ENCODE measurements around the gene NELFCD.
"Not testable (repeated sequence)": the region's sequence is repeated elsewhere in the genome, so short reads cannot be mapped to it uniquely, and the experiment has no call there.

Gene NELFCD

GRCh38 chr20:59027741-59028320 is 46.8 kb downstream of the NELFCD start:
- DNase-seq = no peak

GRCh38 chr20:59028812-59029211 is 47.8 kb downstream of the NELFCD start:
- DNase-seq = no peak

- DNase-seq = no peak
These were observed 50.0 kb downstream of the NELFCD start for GRCh38 chr20:59030911-59031563.

DNA sequence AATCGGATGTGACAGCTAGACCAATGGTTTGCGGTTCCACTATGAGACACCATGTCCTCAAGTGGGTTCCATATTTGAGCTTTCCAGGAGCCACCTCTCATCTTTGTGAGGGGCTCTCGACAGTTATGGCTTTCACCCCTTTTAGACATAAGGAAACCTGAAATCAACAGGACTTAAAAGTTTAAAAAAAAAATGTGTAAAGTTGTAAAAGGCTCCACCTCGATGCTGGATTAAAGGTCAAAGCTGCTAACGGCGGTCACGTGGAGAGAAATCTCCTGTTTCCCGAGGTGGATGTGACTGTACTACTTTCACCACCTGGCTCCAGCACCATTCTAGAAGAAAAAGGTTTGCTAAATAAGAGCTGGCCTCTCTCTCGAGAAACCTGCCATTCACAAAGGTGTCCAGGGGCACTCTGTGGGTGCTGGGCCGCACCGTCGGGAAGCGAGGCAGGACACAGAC is 50.5 kb downstream of the NELFCD start:
- no peak for DNase-seq

DNA sequence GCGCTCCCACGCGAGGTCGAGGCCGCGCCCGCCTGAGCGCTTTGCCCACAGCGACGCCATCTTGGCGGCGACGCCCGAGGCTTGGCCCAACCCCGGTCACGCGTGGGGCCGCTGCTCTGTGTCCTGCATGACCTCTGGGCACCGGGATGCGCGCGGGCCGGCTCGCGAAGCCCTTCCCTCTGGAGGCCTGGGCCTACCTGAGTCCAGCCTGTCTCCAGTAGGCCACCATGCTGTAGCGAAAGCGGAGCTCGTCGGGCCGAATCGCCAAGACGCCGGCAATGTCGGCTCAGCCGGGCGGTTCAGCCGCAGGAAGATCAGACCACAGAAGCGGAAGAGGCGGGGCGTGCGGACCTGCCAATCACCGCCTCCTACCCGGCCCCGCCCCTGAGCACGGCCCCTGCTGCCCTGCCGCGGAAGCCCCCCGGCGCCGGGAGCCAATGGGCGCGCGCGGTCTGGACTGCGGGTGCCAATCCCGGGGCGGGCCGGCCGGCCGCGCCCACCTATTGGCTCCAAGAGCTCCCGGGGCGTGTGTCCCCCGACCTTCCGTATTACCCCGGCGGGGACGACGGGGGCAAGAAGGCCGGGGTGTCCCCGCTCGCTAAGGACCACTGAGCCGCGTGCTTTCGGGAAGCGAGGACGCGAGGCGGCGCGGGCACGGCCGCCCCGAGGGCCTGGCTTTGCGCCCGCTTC is 51.1 kb downstream of the NELFCD start, which contains the start of gene ATP5F1E:
Gene ATP5F1E, minus strand, starts transcription at position 313 of the 690 bp plus-strand sequence. Its CDS starts 84 bp downstream, at position 229.
- peak; percentile 69 for DNase-seq

DNA sequence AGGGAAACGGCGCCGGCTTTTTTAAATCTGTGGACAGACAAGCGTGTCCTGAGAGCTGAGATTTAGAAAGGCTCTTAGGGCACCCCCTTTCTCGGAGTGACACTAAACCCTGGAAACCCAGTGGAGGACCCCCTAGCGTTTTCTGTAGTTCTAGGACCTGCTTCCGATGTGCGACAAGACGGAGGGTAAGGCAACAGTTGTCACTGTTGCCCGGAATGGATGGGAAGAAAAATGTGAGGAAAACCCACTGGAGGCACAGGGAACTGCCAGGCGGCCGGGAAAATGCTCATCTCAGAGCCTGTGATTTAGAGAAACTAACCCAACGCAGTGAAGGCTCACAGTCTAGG is 51.6 kb downstream of the NELFCD start:
- DNase-seq = no peak

DNA sequence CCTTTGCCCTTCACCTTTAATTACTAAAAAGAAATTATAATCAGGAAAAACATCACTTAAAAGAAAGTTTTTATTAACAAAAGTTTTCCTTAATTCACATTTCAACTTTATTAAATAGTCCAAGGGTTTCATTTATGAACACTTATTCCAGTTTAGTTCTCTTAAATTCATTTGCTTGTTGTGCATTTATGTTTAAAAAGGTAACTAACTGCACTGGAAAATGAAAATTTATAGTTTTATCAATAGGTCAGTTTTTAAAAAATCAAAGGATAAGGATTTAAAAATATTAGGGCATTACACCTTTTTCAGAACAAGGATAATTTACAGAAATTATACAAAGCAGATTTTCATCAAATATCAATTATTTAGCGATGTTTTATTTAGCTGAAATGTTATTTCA is 52.0 kb downstream of the NELFCD start:
- DNase-seq = no peak

DNA sequence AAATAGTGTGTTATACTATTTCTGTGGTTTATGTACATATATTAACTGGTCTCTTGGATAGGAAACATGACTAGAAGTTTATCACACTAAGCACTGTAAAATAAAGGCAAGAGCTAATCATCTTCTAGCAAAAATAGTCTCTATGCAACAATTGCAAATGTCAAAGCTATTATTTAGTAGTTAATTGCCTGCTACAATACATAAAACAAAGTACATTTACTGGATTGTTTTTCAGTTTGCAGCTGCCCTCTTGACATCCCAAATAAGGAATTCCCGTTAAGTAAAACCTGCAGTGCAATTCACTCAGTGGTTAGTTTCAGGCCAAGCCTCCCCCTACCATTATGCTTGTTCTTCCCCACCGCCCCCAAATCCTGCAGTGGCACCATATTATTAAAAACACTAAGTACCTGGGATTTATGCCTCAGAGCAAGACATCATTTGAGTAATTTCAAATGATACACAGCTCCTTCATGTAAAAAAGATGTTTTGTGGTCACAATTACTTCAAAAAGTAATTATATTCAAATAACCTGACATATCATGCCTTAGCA is 52.6 kb downstream of the NELFCD start:
- DNase-seq = no peak

DNA sequence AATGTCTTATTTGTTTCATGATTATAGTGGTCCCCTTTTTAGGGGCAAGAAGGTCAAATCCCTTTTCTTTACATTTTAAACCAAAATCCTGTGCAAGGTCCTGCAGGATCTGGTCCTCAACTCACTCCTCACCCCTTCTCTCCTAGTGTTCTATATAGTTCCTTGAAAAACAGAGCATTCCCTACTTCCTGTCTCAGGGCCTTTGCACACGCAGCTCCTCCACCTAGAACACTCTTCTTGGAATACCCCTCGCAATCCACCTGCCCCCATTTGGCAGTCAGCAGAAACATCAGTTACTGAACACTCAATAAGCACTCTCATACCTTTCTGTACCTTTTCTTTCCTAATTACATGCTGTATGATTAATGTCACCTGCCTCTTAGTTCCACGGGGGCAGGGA is 54.3 kb downstream of the NELFCD start:
- DNase-seq = no peak

DNA sequence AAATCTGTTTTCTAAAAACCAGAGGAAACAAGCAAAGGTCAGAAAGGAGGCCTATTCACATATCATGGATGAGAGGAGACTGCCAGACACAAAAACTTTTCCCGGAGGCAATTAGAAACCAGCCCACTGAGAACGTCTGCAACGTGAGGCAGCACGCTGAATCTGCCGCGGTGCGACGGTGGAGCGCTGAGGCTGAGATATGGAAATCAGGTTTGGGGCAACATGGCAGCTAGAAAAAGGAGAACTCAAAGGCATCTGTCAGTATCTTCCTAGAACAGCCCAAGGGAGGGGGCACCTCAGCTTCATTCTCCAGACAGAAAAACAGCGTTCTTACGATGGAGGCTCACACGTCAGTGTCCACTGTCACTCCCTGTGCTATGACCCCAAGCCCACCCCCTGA is 56.3 kb downstream of the NELFCD start:
- no peak for DNase-seq

DNA sequence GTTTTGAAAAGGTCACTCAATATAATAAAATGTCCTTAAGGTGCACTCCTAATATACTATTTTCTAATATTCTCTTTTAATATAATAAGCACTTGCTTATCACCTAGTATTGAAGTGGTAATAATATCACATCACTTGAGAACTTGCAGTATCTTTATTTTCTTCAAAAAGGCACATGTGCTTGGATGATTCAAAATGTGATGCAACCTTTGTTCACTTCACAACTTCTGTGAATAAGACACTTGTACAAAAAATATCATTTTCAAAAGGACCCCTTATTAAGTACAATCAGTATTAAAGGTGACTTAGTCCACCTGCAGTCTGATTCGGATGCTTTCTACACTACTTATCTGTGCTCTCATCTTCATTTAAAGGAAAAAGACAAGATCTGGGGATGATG is 58.2 kb downstream of the NELFCD start:
- DNase-seq = no peak

GRCh38 chr20:59040667-59041066 is 59.6 kb downstream of the NELFCD start:
- no peak for DNase-seq

DNA sequence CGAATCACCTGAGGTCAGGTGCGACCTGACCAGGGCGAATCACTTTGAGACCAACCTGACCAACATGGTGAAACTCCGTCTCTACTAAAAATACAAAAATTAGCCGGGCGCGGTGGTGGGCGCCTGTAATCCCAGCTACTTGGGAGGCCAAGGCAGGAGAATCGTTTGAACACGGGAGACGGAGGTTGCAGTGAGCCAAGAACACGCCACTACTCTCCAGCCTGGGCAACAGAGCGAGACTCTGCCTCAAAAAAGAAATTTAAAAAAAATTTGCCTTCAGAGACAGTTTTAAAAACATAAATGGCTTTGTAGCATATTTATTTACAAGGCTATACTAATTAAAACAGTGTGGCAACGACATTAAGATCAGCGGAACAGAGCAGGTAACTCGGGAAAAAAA is 60.4 kb downstream of the NELFCD start:
- DNase-seq = not testable (repeated sequence)

- DNase-seq = no peak
These were observed 61.2 kb downstream of the NELFCD start, which contains the start of gene PRELID3B for GRCh38 chr20:59042151-59042795. Gene PRELID3B (minus strand): TSS chr20:59042786. CDS start chr20:59042730, 56 bp downstream.

DNA sequence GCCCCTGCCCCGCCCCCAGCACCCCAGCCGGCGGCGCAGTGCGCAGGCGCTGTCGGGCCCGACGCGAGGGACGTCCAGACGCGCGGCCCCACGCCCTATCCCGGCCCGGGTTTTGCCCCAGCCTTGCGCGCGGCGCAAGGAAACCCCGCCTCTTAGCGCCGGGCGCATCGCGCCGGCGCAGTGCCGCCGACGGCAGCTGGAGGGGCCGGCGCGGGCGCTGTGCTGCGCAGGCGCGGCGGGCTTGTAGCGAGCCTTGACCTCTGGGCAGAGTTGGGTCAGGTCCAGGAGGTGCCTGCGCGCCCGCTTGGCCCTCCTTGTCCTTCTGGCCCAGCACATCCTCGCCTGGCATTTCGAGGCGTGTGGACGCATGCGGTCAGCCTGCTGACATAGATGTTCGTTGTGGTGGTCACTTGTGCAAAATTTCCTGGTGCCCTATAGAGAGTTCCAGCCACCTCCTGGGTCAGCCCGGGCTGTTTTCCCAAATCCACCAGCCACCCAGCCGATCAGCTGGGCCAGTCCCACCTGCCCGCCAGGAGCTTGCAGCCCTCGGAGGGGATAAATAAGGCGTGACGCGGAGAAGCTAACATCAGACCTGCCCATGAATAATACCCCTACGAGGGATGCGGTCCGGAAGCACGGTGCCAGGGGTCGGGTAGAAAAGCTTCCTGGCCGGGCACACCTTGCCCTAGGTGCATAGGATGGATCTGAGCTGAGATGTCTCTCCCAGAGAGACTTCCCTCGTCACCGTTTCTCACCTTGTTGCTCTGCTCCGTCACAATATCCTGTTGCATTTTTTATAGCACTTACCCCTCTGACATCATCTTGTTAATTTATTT is 62.0 kb downstream of the NELFCD start:
- peak; percentile 52 for DNase-seq

DNA sequence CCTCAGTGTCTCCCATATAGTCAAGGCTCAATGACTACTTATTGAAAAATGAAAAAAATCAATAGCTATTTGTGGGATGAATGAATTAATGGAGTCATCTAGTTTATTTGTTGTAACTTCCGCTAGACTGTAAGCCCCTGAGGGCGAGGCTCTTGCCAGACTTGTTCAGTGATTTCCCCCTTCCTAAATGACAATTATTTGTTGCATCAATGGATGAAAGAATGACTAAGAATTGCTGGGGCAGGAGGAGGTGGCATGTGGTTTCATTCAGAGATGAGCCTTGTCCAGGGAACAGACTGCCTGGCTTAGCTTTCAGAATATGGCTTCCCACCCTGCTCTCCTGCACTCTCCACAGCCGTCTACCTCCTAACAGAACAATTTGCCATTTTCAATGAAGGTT is 62.6 kb downstream of the NELFCD start:
- DNase-seq = no peak

- DNase-seq = no peak
These were observed 63.2 kb downstream of the NELFCD start for GRCh38 chr20:59044295-59044694.

Measured in T1000 (cell line).